Hematopoietic multipotent progenitor cell treated with erythropoietin and hydrocortisone succinate and interleukin-3 and kit ligand, for 6 days (in vitro differentiated cells): ENCODE data around the gene SLC5A9.
"Not testable (repeated sequence)": the region's sequence is repeated elsewhere in the genome, so short reads cannot be mapped to it uniquely, and the experiment has no call there.

Experiments used
- DNase-seq: peaks from one replicate; pipeline ENCODE4 v3.0.0-alpha.2; 2015

SLC5A9 gene

DNA sequence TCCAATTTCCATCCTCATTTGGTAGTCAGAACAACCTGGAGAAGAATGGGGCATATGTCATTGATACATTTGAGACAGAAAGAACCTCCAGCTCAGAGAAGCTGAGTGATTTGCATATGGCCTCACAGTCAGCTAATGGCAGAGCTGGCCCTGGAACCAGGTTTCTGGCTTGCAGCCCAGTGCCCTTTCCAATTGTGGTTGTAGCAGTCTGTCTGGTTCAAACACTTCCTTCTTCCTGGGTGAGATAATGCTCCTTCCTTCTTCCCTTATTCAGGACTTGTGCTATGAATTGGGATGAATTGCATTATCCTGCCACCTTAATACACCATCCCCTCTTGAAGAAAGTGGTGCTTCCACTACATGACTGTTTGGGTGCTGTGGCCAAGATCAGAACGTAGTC lies 24.2 kb downstream of the SLC5A9 start:
- no peak for DNase-seq

DNA sequence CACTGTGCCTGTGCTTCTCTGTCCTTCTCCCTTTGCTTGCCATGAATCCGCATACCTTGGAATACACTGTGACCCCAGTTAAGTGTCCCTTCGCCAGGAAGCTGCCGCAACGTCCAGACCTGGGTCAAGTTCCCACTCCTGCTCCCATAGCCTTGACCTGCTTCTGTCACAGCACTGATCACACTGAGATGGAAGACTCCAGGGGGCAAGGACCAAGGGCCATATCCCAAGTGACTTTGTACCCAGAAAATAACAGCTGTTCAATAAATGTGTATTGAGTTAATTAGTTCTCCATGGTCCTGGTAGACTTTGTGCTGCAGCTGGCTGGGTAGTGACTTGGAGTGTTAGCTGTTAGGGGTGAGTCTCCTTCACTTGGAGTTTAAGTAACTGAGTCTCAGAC lies 25.8 kb downstream of the SLC5A9 start:
- no peak for DNase-seq

GRCh38 chr1:48249868-48250267 lies 27.4 kb downstream of the SLC5A9 start:
- DNase-seq = no peak

- DNase-seq = no peak
These were observed 28.1 kb downstream of the SLC5A9 start for GRCh38 chr1:48250572-48250971.

DNA sequence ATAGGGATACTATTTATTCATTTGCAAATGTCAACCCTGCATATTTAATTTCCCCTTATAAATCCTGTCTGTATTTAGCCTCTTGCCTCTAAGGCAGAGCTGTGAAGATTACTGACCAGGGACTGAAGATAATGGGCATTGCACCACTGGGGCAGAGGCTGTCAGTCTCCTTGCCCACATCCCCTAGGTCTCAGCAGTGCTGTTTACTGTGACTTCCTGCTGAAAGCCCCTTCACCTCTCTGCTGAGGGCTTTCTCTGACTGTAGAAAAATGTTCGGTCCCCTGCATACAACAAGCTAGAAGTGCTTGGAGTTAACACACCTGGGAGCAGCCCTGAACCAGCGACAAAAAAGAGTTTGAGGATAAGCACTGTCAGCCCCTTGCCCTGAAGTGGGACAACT lies 28.8 kb downstream of the SLC5A9 start:
- peak; percentile 7 for DNase-seq

GRCh38 chr1:48251821-48252220 lies 29.3 kb downstream of the SLC5A9 start:
- DNase-seq = no peak

DNA sequence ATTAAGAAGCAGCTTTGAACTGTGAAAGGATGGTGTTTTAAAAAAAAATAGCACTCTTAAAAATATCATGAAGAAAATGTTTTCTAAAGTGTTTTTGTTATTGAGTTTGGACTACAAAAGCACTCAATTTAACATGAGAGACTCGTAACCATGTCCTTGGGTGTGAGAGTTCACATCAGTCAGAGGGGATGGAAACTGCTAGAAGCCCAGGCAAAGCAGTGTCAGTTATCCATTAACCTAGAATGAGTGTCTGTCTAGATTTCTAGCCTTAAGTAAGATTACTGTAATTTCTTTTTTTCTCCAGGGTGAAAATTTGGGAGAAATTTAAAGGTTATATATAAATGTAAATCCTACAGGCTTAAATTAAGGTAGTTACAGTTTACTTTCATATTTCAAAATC lies 31.7 kb downstream of the SLC5A9 start:
- DNase-seq = no peak

GRCh38 chr1:48258106-48258505 lies 35.6 kb downstream of the SLC5A9 start:
- DNase-seq = no peak

GRCh38 chr1:48261881-48262400 lies 39.4 kb downstream of the SLC5A9 start:
- no peak for DNase-seq

DNA sequence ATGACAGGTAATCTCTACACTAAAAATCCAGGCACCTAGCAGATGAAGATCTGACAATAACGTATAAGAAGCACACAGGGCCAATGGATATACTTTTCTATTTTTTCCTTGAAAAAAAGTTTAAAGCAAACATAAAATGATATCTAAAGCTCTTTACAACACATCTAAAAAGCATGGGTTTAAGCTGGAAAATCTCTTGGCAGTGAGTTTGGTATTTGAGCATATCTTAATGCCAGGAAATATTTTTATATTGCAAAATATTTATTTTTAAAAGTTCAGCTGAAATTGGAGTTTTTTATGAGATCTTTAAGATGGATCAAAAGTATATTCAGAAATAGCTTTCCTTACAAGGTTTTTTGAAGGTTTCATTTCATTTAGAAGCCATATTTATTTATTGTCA lies 40.5 kb downstream of the SLC5A9 start:
- no peak for DNase-seq

GRCh38 chr1:48266576-48266975 lies 44.1 kb downstream of the SLC5A9 start:
- DNase-seq = no peak

- not testable (repeated sequence) for DNase-seq
These were observed 54.9 kb downstream of the SLC5A9 start for GRCh38 chr1:48277437-48277836.

- not testable (repeated sequence) for DNase-seq
These were observed 59.8 kb downstream of the SLC5A9 start for GRCh38 chr1:48282329-48282728.

DNA sequence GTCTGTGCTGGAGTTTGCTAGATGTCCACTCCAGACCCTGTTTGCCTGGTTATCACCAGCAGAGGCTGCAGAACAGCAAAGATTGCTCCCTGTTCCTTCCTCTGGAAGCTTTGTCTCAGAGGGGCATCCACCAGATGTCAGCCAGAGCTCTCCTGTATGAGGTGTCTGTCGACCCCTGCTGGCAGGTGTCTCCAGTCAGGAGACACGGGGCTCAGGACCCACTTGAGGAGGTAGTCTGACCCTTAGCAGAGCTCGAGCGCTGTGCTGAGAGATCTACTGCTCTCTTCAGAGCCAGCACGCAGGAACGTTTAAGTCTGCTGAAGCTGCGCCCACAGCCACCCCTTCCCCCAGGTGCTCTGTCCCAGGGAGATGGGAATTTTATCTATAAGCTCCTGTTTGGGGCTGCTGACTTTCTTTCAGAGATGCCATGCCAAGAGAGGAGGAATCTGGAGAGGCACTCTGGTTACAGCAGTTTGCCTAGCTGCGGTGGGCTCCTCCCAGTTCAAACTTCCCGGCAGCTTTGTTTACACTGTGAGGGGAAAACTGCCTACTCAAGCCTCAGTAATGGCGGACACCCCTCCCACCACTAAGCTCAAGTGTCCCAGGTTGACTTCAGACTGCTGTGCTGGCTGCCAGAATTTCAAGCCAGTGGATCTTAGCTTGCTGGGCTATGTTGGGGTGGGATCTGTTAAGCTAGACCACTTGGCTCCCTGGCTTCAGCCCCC lies 62.3 kb downstream of the SLC5A9 start:
- not testable (repeated sequence) for DNase-seq

DNA sequence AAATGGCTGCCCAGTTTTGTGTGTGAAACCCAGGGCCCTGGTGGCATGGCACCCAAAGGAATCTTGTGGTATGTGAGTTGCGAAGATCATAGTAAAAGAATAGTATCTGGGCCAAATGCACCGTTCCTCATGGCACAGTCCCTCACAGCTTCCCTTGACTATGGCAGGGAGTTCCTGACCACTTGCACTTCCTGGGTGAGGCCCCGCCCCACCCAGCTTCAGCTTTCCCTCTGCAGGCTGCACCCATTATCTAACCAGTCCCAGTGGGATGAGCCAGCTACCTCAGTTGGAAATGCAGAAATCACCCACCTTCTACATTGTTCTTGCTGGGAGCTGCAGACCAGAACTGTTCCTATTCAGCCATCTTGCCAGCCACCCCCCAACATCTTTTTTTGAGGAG lies 63.0 kb downstream of the SLC5A9 start:
- no peak for DNase-seq

DNA sequence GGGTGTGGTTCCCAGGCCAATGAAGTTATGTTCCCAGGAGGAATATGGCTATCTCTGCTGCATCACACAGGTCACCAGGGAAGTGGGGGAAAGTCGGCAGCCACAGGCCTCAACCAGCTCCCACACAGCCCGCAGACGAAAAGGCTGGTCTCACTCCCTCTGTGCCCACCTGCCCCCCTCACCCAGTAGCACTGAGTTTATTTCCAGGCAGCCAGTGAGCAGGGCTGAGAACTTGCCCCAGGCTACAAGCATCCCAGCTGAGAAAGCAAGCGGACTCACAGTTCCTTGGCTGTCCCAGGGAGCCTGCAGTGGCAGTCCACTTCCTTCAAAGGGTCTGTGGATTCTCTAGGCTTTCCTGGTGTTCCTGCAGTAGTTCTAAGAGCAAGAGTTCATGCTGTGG lies 68.9 kb downstream of the SLC5A9 start:
- no peak for DNase-seq

GRCh38 chr1:48292706-48293105 lies 70.2 kb downstream of the SLC5A9 start:
- DNase-seq = no peak

DNA sequence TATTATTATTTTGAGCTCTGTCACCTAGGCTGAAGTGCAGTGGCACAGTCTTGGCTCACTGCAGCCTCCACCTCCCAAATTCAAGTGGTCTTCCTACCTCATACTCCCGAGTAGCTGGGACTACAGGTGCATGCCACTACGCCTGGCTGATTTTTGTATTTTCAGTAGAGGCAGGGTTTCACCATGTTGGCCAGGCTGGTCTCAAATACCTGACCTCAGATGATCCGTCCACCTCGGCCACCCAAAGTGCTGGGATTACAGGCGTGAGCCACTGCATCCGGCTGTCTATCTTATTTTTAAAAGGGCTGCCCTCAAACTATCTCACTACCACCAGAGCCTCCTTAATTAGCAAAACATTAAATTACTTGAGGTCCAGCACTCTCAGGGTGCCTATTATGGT lies 71.6 kb downstream of the SLC5A9 start:
- not testable (repeated sequence) for DNase-seq

DNA sequence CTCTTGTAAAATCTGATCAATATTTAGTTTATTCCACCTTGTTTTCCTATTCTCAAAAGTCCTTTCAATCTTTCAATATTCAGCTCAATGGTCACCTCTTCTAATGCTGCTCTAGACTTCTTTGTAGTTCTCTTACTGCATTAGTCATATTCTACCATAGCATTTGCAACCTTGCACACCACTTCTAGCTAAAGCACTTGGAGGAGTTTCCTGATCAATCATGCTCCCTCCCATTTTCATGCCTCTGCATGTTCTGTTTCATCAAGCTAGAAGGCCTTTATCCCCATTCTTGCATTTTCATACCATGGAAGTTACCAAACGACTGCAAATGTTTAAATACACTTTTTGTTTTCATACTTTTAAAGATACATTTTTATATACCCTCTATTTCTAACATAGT lies 72.1 kb downstream of the SLC5A9 start:
- DNase-seq = no peak
